AG09309 (cell line): ENCODE results near the gene VPS54.

ENCODE experiments used
- DNase-seq: peaks from one replicate; pipeline ENCODE4 v3.0.0-alpha.2; 2010; ENCODE audit warnings: low read depth
- H3K4me3 ChIP-seq: 2 replicates; pipeline ENCODE4 v1.5.1; 2011; ENCODE audit warnings: mild to moderate bottlenecking, low read depth, low read length, moderate library complexity; ENCODE audit not compliant: control insufficient read depth
- TF ChIP-seq, protein P1 (sequence below): IDR thresholded peaks from 2 replicates; pipeline ENCODE4 v1.5.1; 2011; ENCODE audit warnings: mild to moderate bottlenecking, low read depth, low read length, inconsistent platforms; ENCODE audit not compliant: insufficient read depth, control insufficient read depth; ENCODE audit errors: missing control alignments

Gene VPS54

DNA sequence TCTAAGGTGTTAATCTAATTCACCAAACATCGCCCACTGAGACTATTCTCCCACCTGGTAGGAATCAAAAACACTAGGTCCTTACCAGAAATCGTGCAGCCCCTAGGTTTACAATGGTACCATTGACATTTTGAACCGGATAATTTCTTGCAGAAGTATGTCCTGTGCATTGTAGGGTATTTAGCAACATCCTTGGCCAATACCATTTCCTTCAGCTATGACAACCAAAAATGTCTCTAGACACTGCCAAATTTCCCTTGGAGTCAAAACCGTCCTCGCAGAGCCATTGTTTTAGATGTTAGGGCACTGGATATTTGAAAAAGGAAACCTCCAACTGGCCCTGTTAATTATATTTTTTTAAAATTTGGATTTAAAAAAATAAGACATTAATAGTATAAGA is 3.8 kb downstream of the VPS54 start:
- no peak overlapping the region for H3K4me3 ChIP-seq
- TF ChIP-seq, protein P1, sequence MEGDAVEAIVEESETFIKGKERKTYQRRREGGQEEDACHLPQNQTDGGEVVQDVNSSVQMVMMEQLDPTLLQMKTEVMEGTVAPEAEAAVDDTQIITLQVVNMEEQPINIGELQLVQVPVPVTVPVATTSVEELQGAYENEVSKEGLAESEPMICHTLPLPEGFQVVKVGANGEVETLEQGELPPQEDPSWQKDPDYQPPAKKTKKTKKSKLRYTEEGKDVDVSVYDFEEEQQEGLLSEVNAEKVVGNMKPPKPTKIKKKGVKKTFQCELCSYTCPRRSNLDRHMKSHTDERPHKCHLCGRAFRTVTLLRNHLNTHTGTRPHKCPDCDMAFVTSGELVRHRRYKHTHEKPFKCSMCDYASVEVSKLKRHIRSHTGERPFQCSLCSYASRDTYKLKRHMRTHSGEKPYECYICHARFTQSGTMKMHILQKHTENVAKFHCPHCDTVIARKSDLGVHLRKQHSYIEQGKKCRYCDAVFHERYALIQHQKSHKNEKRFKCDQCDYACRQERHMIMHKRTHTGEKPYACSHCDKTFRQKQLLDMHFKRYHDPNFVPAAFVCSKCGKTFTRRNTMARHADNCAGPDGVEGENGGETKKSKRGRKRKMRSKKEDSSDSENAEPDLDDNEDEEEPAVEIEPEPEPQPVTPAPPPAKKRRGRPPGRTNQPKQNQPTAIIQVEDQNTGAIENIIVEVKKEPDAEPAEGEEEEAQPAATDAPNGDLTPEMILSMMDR: no peak
- DNase-seq: no peak

DNA sequence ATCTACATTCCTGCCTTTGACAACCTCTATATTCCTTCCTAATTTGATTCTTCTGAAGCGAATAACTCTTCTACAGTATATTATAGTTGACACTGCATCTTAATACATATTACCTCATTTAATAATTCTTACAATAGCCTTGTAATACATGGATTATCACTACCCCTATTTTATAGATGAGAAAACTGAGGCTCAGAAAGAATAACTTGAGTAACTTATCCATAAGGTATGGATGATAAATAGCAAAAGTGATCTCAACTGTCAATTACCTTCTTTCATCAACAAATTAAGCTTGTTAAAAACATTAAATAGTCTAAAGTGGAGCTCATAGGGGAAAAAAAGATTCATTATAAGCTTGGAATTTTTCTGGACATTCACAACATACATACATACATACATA is 4.6 kb downstream of the VPS54 start:
- TF ChIP-seq, protein P1: no peak
- DNase-seq: no peak
- no peak overlapping the region for H3K4me3 ChIP-seq

DNA sequence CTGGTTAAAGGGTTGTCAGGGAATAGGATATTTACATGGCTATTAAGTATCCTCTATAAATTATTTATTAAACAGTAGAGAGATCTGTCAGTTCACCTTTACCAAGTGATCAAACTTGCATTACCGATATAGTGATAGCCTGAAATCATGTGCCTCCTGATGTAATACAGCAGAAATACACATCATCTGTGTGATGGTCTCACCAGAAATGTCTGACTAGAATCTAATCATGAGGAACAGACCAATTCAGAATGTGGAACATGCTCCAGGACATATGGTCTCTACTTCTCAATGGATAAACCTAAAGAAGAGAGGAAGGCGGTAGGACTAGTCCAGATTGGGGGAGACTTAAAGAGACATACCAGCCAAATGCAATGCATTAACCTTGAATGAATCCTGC is 6.2 kb downstream of the VPS54 start:
- DNase-seq: no peak
- TF ChIP-seq, protein P1: no peak
- H3K4me3 ChIP-seq: no peak overlapping the region

DNA sequence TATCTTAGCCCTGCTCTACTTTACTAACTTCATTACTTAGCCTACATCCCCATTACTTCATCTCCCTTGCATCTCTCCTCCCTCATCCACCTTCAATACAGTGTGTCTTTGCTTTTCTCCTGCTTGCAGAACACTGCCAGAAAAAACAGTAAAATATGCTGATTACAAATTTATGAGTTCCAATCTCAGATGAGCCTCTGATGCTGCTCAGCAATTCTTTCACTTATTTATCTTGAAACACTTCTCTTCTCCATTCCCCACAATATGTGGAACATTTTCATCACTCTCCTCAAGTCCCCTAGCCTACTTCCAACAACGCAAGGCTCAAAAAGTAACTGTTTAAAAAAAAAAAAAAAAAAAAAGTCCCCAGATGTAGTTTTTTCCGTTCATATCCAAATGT is 7.1 kb downstream of the VPS54 start:
- TF ChIP-seq, protein P1: no peak
- no peak overlapping the region for H3K4me3 ChIP-seq
- no peak for DNase-seq

DNA sequence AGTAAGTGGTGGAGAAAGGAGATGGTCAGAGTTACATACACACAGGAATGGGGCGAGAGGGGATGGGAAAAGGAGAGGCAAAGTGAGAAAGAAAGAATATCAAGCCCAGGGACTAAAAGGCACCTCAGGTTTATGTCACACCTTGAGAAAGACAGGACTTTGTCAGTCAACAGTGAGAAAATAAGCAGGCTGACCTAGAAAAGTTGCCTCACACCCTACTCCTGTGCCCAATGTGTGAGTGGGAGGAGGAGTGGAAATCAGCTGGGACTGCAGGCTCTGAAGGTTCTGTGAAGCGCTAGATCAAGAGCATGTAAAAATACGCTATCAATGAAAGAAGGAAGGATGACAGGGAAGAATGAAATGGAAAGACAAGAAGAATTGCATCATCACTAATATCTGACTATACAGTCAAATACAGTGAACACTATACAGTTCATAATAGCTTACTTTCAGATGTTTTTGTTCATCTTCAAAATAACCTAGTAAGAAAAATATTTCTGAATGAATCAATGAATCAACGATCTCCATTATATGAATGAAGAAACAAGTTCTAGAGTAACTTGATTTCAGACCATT is 10.7 kb downstream of the VPS54 start:
- no peak overlapping the region for H3K4me3 ChIP-seq
- DNase-seq: no peak
- TF ChIP-seq, protein P1: no peak

DNA sequence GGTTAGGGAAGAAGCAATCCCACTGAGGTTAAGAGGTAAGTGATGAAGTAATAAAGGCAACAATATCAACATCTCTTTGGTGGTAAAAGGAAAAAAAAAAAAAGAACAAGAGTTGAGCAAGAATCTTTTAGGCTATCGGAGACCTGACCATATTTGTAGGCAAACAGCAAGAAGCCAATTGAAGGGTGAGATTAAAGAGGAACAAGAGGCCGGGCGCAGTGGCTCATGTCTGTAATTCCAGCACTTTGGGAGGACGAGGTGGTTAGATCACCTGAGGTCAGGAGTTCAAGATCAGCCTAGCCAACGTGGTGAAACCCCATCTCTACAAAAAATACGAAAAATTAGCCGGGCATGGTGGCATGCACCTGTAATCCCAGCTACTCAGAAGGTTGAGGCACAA is 11.3 kb downstream of the VPS54 start:
- H3K4me3 ChIP-seq: no peak overlapping the region
- TF ChIP-seq, protein P1: no peak
- no peak for DNase-seq

DNA sequence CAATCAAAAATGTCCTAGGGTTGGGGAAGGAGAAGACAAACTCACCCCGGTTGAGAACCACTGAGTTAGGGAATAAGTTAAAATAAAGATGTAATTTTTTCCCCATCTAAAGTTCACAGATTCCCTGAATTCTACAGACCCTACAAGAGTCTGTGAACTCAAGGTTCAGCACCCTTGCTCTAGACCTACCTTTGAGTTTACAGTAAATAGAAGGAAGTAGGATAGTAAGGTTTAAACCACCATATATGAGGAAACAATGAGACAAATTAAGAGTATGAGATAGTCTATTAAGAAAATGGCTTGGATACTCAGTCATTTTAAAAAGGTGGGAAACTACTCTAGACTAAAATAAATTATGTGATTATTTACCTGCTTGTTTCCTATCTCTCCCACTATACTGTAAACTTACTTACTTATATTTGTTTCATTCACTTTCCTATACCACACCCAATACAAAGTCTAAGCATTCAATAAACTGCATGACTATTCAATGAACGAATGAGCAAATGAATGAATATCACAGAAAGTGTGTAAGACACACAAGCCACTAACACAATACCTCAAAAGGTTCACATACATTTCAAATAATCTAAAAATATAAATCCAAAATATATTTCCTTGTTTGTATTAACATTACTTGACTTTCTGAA is 13.4 kb downstream of the VPS54 start:
- TF ChIP-seq, protein P1: no peak
- H3K4me3 ChIP-seq: no peak overlapping the region
- no peak for DNase-seq
